Central memory CD4-positive, alpha-beta T cell (primary cell): ENCODE data around the gene HSD17B3.
"Not testable (repeated sequence)": the region's sequence is repeated elsewhere in the genome, so short reads cannot be mapped to it uniquely, and the experiment has no call there.

Experiments used
- DNase-seq: peaks from one replicate; pipeline ENCODE4 v3.0.0; 2022

Gene HSD17B3

GRCh38 chr9:96192710-96193109, 109.3 kb downstream of the HSD17B3 start:
- no peak for DNase-seq

GRCh38 chr9:96189995-96190394, 112.0 kb downstream of the HSD17B3 start:
- DNase-seq: no peak

DNA sequence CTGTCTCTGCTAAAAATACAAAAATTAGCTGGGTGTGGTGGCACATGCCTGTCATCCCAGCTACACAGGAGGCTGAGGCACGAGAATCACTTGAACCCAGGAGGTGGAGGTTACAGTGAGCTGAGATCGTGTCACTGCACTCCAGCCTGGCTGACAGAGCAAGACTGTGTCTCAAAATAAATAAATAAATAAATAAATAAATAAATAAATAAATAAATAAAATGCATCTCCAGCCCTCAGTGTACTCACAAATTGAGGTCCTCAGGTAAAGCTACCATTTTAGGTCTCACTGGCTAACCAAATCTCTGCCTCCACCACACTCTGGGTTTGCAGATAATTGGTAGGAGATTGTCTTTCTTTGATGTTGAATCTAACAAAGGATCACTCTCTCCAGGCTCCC, 112.4 kb downstream of the HSD17B3 start:
- DNase-seq: not testable (repeated sequence)

DNA sequence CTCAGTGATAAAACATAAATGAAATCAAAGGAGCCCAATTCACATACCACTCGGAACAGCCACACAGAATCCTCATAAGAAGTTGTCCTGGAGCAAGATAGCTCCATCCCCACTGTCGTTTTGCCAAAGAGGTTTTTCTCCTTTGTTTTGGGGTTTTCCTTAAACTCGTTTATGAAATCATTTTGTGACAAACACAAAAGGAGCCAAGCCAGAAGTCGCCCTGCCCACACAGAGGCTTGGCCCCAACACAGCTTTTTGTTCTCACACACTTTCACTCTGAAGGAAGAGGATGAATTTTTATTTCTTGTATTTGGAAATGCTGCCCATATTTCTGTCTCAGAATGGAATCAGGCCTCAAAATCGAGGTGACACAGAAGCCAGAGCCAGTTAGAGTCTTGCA, 113.4 kb downstream of the HSD17B3 start:
- no peak for DNase-seq

GRCh38 chr9:96187151-96187555, 114.8 kb downstream of the HSD17B3 start:
- no peak for DNase-seq

GRCh38 chr9:96186591-96187011, 115.4 kb downstream of the HSD17B3 start:
- DNase-seq: no peak

DNA sequence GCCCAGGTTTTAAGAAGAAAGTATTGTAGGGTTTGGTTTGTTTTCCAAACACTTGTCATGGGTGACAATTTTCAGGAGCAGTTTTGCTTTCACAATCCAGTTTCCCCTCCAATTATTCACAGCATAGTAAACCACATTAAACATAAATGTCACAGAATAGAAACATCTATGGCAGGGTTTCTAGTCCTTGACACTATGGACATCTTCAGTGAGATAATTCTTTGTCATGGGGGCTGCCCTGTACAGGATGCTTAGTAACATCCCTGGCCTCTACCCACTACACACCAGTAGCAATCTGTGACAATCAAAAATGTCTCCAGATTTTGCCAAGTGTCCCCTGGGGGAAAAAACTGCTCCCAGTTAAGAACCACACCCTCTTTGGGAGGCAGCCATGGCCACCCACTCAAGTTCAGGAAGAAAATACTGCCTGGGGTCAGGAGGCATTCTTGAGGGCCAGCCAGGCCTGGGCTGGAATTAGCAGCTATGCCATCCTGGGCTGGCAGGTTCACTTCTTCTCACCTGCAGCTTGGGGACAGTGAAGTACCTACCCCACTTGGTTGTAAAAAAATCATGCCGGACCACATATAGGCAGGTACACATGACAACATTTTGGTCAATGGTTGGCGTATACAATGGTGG, 116.3 kb downstream of the HSD17B3 start:
- no peak for DNase-seq
